Measurements from ENCODE around the gene GRID1. TPM values are rescaled to one million over a fixed set of nuclear protein-coding genes. Genes with fewer than 3 reads are reported as not detected.
"Not testable (repeated sequence)": the region's sequence is repeated elsewhere in the genome, so short reads cannot be mapped to it uniquely, and the experiment has no call there.

GRID1 gene
- total and polyA plus RNA-seq, 9 of the 15 experiments (the other 6 are each of a cell fraction or from before 2014, with no cell fraction given), result 0.01 to 7.2 (median 1.2) TPM

DNA sequence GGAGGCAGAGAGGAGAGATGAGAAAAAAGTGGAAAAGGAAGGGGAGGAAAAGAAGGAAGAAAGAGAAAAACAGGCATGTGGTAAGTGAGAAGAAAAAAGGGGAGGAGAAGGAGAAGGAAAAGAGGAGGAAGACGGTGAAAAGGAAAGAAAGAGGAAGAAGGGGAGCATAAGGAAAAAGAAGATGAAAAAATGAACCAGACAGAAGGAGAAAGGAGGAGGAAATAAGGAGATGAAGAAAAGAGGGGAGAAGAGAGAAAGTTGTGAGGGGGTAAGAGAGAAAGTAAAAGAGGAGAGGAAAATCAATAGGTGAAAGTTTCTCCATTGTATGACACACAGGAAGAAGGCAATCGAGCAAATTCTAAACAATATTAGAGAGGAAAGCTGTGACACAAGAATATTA is 663.8 kb downstream of the GRID1 start:
- H3K79me2 ChIP-seq (ENCODE audit: control insufficient read depth, insufficient read depth, low read length), result no peaks in the 10 kb centered on the region
- FAIRE-seq, result no peak
- H3K9me1 ChIP-seq (ENCODE audit: control insufficient read depth, insufficient read depth, low read length), result no peaks in the 10 kb centered on the region
- H3K4me1 ChIP-seq (replicated peaks in 1 of 2; ENCODE audit: control insufficient read depth in 2 of 2, insufficient read depth in 2 of 2, low read length in 2 of 2), result no peaks in the 10 kb centered on the region
- no peaks in the 10 kb centered on the region for H3K27me3 ChIP-seq (ENCODE audit: control insufficient read depth in 2 of 2, insufficient read depth in 2 of 2, low read length in 2 of 2)
- ChIA-PET CTCF (ENCODE audit: low intra/inter-chr PET ratio) (no interaction called here), POLR2A (no interaction called here)
- intact Hi-C loops (cut with micrococcal nuclease), result no loop called here
- no peak overlapping the region for H3K4me3 ChIP-seq
- H3K4me2 ChIP-seq (ENCODE audit: insufficient read depth, low read length), result no peak overlapping the region
- no peak for DNase-seq (ENCODE audit: extremely low read depth in 1 of 4, low spot score in 3 of 4)
- H3K36me3 ChIP-seq (ENCODE audit: control insufficient read depth, insufficient read depth, low read length), result no peaks in the 10 kb centered on the region
- H3K9ac ChIP-seq (ENCODE audit: insufficient read depth in 1 of 2, low read depth in 2 of 2, low read length in 2 of 2), result no peak overlapping the region
- 11% methylated on average over 1 of the region's 2 CpGs for WGBS (ENCODE audit: insufficient coverage, low coverage, missing lambda C conversion rate)
- no TSS peak for BruUV-seq (replicated peaks)
- no peak overlapping the region for H3K27ac ChIP-seq (ENCODE audit: extremely low read depth, low read depth, low read length)
- in situ Hi-C loops (cut with MboI), result no loop called here
- H3K9me3 ChIP-seq (replicated peaks; ENCODE audit: control insufficient read depth, insufficient read depth, low read depth, low read length), result no peaks in the 10 kb centered on the region
- TF ChIP-seq NFYB (IDR thresholded peaks at IDR 0.05; ENCODE audit: extremely low read depth, insufficient read length) (no peak), OTX1 (CRISPR knock-in tag; IDR thresholded peaks at IDR 0.05) (0 out of 2 replicates have a peak, but pooled peaks have one; percentile 29)
- TF ChIP-seq, protein P1, sequence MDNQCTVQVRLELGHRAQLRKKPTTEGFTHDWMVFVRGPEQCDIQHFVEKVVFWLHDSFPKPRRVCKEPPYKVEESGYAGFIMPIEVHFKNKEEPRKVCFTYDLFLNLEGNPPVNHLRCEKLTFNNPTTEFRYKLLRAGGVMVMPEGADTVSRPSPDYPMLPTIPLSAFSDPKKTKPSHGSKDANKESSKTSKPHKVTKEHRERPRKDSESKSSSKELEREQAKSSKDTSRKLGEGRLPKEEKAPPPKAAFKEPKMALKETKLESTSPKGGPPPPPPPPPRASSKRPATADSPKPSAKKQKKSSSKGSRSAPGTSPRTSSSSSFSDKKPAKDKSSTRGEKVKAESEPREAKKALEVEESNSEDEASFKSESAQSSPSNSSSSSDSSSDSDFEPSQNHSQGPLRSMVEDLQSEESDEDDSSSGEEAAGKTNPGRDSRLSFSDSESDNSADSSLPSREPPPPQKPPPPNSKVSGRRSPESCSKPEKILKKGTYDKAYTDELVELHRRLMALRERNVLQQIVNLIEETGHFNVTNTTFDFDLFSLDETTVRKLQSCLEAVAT (IDR thresholded peaks at IDR 0.05), result 0 out of 4 replicates have a peak, but pooled peaks of 1 of the 2 experiments have one; percentile 12
- no peaks in the 10 kb centered on the region for H4K20me1 ChIP-seq (replicated peaks; ENCODE audit: control insufficient read depth, insufficient read depth, low read length)
- no peak overlapping the region for H2AFZ ChIP-seq (ENCODE audit: low read depth, low read length)
- ATAC-seq, result no peak

DNA sequence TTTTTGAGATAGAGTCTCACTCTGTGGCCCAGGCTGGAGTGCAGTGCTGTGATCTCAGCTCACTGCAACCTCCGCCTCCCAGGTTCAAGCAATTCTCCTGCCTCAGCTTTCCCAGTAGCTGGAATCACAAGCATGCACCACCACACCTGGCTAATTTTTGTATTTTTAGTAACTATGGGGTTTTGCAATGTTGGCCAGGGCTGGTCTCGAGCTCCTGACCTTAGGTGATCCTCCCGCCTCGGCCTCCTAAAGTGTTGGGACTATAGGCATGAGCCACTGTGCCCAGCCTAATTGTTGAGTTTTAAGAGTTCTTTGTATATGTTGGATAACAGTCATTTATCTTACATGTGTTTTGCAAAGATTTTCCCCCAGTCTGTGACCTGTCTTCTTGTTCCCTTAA is 667.5 kb downstream of the GRID1 start:
- H3K27me3 ChIP-seq (ENCODE audit: control insufficient read depth in 2 of 2, insufficient read depth in 2 of 2, low read length in 2 of 2); DNase-seq (ENCODE audit: extremely low read depth in 1 of 4, low spot score in 3 of 4); H3K4me2 ChIP-seq (ENCODE audit: insufficient read depth, low read length); H3K9me1 ChIP-seq (ENCODE audit: control insufficient read depth, insufficient read depth, low read length); H3K9ac ChIP-seq (ENCODE audit: insufficient read depth in 1 of 2, low read depth in 2 of 2, low read length in 2 of 2); H3K27ac ChIP-seq (ENCODE audit: extremely low read depth, low read depth, low read length); BruUV-seq (replicated peaks); H3K4me3 ChIP-seq; intact Hi-C loops (cut with micrococcal nuclease); in situ Hi-C loops (cut with MboI); H3K4me1 ChIP-seq (replicated peaks in 1 of 2; ENCODE audit: control insufficient read depth in 2 of 2, insufficient read depth in 2 of 2, low read length in 2 of 2); ATAC-seq; H3K79me2 ChIP-seq (ENCODE audit: control insufficient read depth, insufficient read depth, low read length); CTCF ChIA-PET (ENCODE audit: low intra/inter-chr PET ratio); H3K36me3 ChIP-seq (ENCODE audit: control insufficient read depth, insufficient read depth, low read length); H2AFZ ChIP-seq (ENCODE audit: low read depth, low read length); H3K9me3 ChIP-seq (replicated peaks; ENCODE audit: control insufficient read depth, insufficient read depth, low read depth, low read length); POLR2A ChIA-PET; FAIRE-seq; H4K20me1 ChIP-seq (replicated peaks; ENCODE audit: control insufficient read depth, insufficient read depth, low read length): not testable (repeated sequence)
- 20% methylated on average over 4 of the region's 4 CpGs for WGBS (ENCODE audit: insufficient coverage, low coverage, missing lambda C conversion rate)
